Activated CD8-positive, alpha-beta memory T cell treated with anti-CD3 and anti-CD28 coated beads, Interleukin-2, amount 10 ng/mL, durations not matched to agents 7 days and 5 days (primary cell): ENCODE measurements around the gene COQ9. TPM values are rescaled to one million over a fixed set of nuclear protein-coding genes. Genes with fewer than 3 reads are reported as not detected.

Experiments used
- ATAC-seq: fragments of 150-1000 bp; cut with Tn5 transposase; one replicate; pipeline ENCODE4 v1.10.0; 2021; ENCODE audit warnings: moderate library complexity
- CTCF ChIA-PET: fragments of 350-600 bp; sonication (Branson Sonifier 250); formaldehyde crosslinking; loops from one replicate; lab custom pipeline; 2021; ENCODE audit warnings: antibody characterized with exemption; lab: Charles Lee
- DNase-seq: peaks from one replicate; pipeline ENCODE4 v3.0.0-alpha.2; 2020
- H3K27ac Mint-ChIP-seq: one replicate; pipeline ENCODE4 v1.8.0; 2021; ENCODE audit warnings: mild to moderate bottlenecking, mixed read lengths
- H3K27me3 Mint-ChIP-seq: one replicate; pipeline ENCODE4 v1.8.0; 2021; ENCODE audit warnings: mixed read lengths
- H3K36me3 Mint-ChIP-seq: one replicate; pipeline ENCODE4 v1.8.0; 2021; ENCODE audit warnings: mild to moderate bottlenecking, mixed read lengths
- H3K4me1 Mint-ChIP-seq: one replicate; pipeline ENCODE4 v1.8.0; 2021; ENCODE audit warnings: mixed read lengths
- H3K4me3 Mint-ChIP-seq: one replicate; pipeline ENCODE4 v1.8.0; 2021; ENCODE audit warnings: mild to moderate bottlenecking, moderate library complexity, mixed read lengths
- H3K9me3 Mint-ChIP-seq: one replicate; pipeline ENCODE4 v1.8.0; 2022; ENCODE audit warnings: low read depth, mixed read lengths
- total RNA-seq, 2 experiments: library from RNA; stranded (reverse); gene quantifications; one replicate each; pipeline ENCODE4 v1.2.3, GENCODE V29; 2021

The COQ9 gene
- total RNA-seq, 2 experiments from 2014 or later = 36.8 to 43.1 TPM

- Mint-ChIP-seq H3K27ac (no peak overlapping the region), H3K9me3 (no peaks in the 10 kb centered on the region), H3K27me3 (no peaks in the 10 kb centered on the region), H3K36me3 (no peaks in the 10 kb centered on the region), H3K4me3 (no peak overlapping the region), H3K4me1 (peaks cover 16% of the 10 kb centered on the region)
- CTCF ChIA-PET = interaction anchor here (1.4 to 4.4 kb wide), 3 partner anchors 15 to 60 kb away, joined by 3 to 22 read pairs (median 17); partner anchors contain the start of gene POLR2C
- no peak for ATAC-seq
- DNase-seq = no peak
Observed at GRCh38 chr16:57477531-57478202, 30.4 kb downstream of the COQ9 start.

GRCh38 chr16:57478396-57479204, 31.3 kb downstream of the COQ9 start:
- no peak for ATAC-seq
- CTCF ChIA-PET = interaction anchor here (1.4 to 4.4 kb wide), 3 partner anchors 16 to 59 kb away, joined by 3 to 22 read pairs (median 17); partner anchors contain the start of gene POLR2C
- H3K4me1 Mint-ChIP-seq = peaks cover 16% of the 10 kb centered on the region

GRCh38 chr16:57479205-57479975, 32.1 kb downstream of the COQ9 start:
- ATAC-seq = no peak
- Mint-ChIP-seq H3K27ac (no peak overlapping the region), H3K9me3 (no peaks in the 10 kb centered on the region), H3K4me3 (no peak overlapping the region), H3K36me3 (no peaks in the 10 kb centered on the region), H3K4me1 (peaks cover 16% of the 10 kb centered on the region), H3K27me3 (no peaks in the 10 kb centered on the region)
- CTCF ChIA-PET = no interaction called here
- no peak for DNase-seq

More at GRCh38 chr16:57478396-57479204, 31.3 kb downstream of the COQ9 start:
- no peak overlapping the region for H3K27ac Mint-ChIP-seq
- no peaks in the 10 kb centered on the region for H3K9me3 Mint-ChIP-seq
- no peak for DNase-seq
- H3K27me3 Mint-ChIP-seq = no peaks in the 10 kb centered on the region
- no peaks in the 10 kb centered on the region for H3K36me3 Mint-ChIP-seq
- no peak overlapping the region for H3K4me3 Mint-ChIP-seq

- no peak overlapping the region for H3K27ac Mint-ChIP-seq
- H3K27me3 Mint-ChIP-seq = no peaks in the 10 kb centered on the region
- H3K4me1 Mint-ChIP-seq = peaks cover 14% of the 10 kb centered on the region
- CTCF ChIA-PET = no interaction called here
- DNase-seq (no peak), ATAC-seq (no peak)
- no peaks in the 10 kb centered on the region for H3K9me3 Mint-ChIP-seq
- no peak overlapping the region for H3K4me3 Mint-ChIP-seq
- H3K36me3 Mint-ChIP-seq = no peaks in the 10 kb centered on the region
Observed at GRCh38 chr16:57479976-57480753, 32.9 kb downstream of the COQ9 start.

DNA sequence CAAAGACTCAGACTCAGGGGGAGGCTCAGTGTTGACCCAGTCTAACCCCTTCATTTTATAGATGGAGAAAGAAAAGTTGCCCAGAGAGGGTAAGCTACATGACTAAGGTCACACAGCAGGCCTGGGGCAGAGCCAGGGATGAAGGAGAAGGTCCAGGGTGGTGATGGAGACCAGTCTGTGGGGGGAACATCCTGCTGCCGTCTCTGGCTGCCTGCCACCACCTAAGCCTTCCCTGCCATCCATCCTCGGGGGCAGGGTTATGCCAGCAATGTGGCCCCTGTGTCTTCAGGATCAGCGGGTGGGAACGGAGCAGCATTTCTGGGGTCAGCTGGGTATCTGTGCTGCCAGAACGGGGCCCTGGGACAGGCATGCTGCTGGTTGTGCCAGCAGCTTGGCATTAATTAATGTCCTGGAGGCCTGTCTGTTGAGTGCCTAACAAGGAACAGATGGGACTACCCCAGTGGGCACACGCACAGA, 33.5 kb downstream of the COQ9 start:
- DNase-seq = no peak
- H3K4me3 Mint-ChIP-seq = no peak overlapping the region
- no peak overlapping the region for H3K27ac Mint-ChIP-seq
- ATAC-seq = no peak
- CTCF ChIA-PET = interaction anchor here (2.1 kb wide), 1 partner anchor 39 kb away, joined by 9 read pairs; no protein-coding TSS in a partner anchor
- no peaks in the 10 kb centered on the region for H3K9me3 Mint-ChIP-seq
- no peaks in the 10 kb centered on the region for H3K36me3 Mint-ChIP-seq
- H3K27me3 Mint-ChIP-seq = no peaks in the 10 kb centered on the region
- peaks cover 16% of the 10 kb centered on the region for H3K4me1 Mint-ChIP-seq

DNA sequence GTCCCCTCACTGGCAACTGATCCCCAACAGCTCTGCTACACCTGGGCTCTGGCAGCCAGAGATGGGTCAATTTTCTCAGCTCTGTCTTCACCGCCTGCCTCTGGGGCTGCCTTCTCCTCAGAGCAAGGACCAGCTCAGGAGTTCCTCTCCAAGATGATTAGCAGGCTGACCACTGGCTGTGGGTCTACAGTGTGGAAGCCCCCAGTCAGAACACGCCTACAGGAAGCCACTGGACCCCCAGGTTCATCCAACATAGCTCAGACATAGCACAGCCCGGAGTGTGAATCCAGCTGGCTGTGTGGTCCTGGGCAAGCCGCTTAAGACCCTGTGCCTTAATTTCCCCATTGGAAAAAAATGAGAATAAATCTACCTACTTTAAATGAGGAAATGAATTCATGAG, 34.1 kb downstream of the COQ9 start:
- Mint-ChIP-seq H3K27ac (no peak overlapping the region), H3K9me3 (no peaks in the 10 kb centered on the region), H3K27me3 (no peaks in the 10 kb centered on the region), H3K36me3 (no peaks in the 10 kb centered on the region), H3K4me1 (peaks cover 12% of the 10 kb centered on the region), H3K4me3 (no peak overlapping the region)
- no peak for DNase-seq
- no peak for ATAC-seq
- CTCF ChIA-PET = interaction anchor here (2.1 kb wide), 1 partner anchor 38 kb away, joined by 9 read pairs; no protein-coding TSS in a partner anchor

GRCh38 chr16:57482845-57483545, 35.7 kb downstream of the COQ9 start:
- CTCF ChIA-PET = interaction anchor here (1.2 to 2.1 kb wide), 4 partner anchors 37 to 66 kb away, joined by 5 to 9 read pairs (median 6); no protein-coding TSS in a partner anchor
- Mint-ChIP-seq H3K4me1 (peaks cover 19% of the 10 kb centered on the region), H3K9me3 (no peaks in the 10 kb centered on the region), H3K4me3 (no peak overlapping the region), H3K36me3 (no peaks in the 10 kb centered on the region), H3K27me3 (no peaks in the 10 kb centered on the region), H3K27ac (no peak overlapping the region)
- no peak for ATAC-seq
- DNase-seq = no peak

- CTCF ChIA-PET = interaction anchor here (1.2 to 2.5 kb wide), 5 partner anchors 9 to 67 kb away, joined by 5 to 15 read pairs (median 6); partner anchors contain the start of gene POLR2C
- peaks cover 19% of the 10 kb centered on the region for H3K4me1 Mint-ChIP-seq
- H3K9me3 Mint-ChIP-seq = no peaks in the 10 kb centered on the region
- DNase-seq (no peak), ATAC-seq (no peak)
- H3K36me3 Mint-ChIP-seq = no peaks in the 10 kb centered on the region
- H3K27me3 Mint-ChIP-seq = peaks cover 3% of the 10 kb centered on the region
- no peak overlapping the region for H3K27ac Mint-ChIP-seq
- no peak overlapping the region for H3K4me3 Mint-ChIP-seq
Observed at GRCh38 chr16:57483725-57484514, 36.6 kb downstream of the COQ9 start.

DNA sequence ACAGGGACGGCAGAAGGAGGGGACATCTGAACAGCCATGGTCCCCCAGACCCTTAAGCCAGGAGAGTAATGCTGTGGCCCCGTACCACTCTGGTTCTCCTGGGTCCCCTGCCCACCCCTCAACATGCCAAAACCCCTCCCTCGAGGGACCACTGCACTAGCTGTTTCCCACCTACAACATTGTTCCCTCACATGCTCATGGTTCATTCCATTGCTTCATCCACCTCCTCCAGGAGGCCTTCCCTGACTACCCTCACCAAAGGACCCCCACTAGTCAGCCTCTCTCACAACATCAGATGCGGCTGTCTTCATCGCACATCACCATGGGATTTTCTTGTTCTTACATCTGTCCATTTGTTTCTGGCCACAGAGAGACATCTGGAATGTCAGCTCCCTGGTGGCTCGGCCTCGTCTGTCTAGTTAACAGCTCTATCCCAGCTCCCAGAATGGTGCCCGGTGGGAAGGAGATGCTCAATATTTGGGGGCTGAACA, 37.3 kb downstream of the COQ9 start:
- H3K4me3 Mint-ChIP-seq = no peak overlapping the region
- peaks cover 3% of the 10 kb centered on the region for H3K27me3 Mint-ChIP-seq
- no peaks in the 10 kb centered on the region for H3K36me3 Mint-ChIP-seq
- H3K9me3 Mint-ChIP-seq = no peaks in the 10 kb centered on the region
- peaks cover 21% of the 10 kb centered on the region for H3K4me1 Mint-ChIP-seq
- no peak overlapping the region for H3K27ac Mint-ChIP-seq
- CTCF ChIA-PET = interaction anchor here (1.5 to 3.5 kb wide), 5 partner anchors 9 to 68 kb away, joined by 3 to 21 read pairs (median 13); partner anchors contain the start of gene POLR2C
- DNase-seq (no peak), ATAC-seq (no peak)

GRCh38 chr16:57485091-57485915, 38.0 kb downstream of the COQ9 start:
- Mint-ChIP-seq H3K27me3 (peaks cover 3% of the 10 kb centered on the region), H3K36me3 (no peaks in the 10 kb centered on the region), H3K4me3 (peak overlapping the region; percentile 71), H3K27ac (no peak overlapping the region), H3K4me1 (peaks cover 22% of the 10 kb centered on the region), H3K9me3 (no peaks in the 10 kb centered on the region)
- no peak for DNase-seq
- CTCF ChIA-PET = interaction anchor here (1.3 to 3.5 kb wide), 5 partner anchors 10 to 62 kb away, joined by 3 to 21 read pairs (median 13); partner anchors contain the start of gene POLR2C
- ATAC-seq = no peak
